ENCODE data around the gene APOB.

DNA sequence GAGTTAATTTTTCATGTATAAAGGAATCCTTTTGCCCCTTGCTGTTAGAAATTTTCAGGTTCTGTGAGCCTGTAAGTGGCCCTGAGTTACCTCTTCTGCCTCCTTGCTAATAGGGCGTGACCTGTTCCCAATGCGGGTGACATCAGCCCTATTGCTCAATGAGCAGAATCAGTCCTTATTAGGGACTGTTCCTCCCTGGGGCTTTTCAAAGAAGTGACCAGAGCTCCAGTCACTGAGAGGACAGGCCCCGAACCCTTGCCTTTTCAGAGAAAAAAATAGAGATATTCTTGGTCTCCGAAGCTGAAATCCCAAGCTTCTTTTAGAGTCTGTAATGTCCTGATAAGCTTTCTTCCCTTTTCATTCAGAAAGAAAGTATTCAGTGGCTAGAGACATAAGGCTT lies 8.2 kb upstream of the APOB start:
- no peak for TF ChIP-seq GATA2 (IDR thresholded peaks at IDR 0.05; ENCODE audit: low read depth, low read length)
- TF ChIP-seq GATA3 (IDR thresholded peaks at IDR 0.05; ENCODE audit: low read depth, low read length): no peak
